Measurements from ENCODE around the gene TSPY4.
"Not testable (repeated sequence)": the region's sequence is repeated elsewhere in the genome, so short reads cannot be mapped to it uniquely, and the experiment has no call there.

Gene TSPY4, protein sequence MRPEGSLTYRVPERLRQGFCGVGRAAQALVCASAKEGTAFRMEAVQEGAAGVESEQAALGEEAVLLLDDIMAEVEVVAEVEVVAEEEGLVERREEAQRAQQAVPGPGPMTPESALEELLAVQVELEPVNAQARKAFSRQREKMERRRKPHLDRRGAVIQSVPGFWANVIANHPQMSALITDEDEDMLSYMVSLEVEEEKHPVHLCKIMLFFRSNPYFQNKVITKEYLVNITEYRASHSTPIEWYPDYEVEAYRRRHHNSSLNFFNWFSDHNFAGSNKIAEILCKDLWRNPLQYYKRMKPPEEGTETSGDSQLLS

GRCh38 chrY:9337164-9337563 lies at the start of gene TSPY4:
Gene TSPY4, plus strand, starts transcription at chrY:9337464. Its CDS starts 46 bp downstream, at chrY:9337510.
- not testable (repeated sequence) for DNase-seq (ENCODE audit: low read depth, low spot score)

- no peak for DNase-seq (ENCODE audit: low read depth, low spot score)
Observed at GRCh38 chrY:9320996-9321395, 16.3 kb upstream of the TSPY4 start.

GRCh38 chrY:9357497-9357896 lies 20.2 kb downstream of the TSPY4 start, which contains the start of gene TSPY8:
Gene TSPY8, plus strand, starts transcription at chrY:9357797. Its CDS starts 46 bp downstream, at chrY:9357843.
- DNase-seq (ENCODE audit: low read depth, low spot score) = not testable (repeated sequence)

All from activated CD4-positive, CD25-positive, alpha-beta regulatory T cell treated with anti-CD3 and anti-CD28 coated beads, Interleukin-2, amount 50 U/mL, for 16 hours (primary cell).